Measurements from ENCODE around the gene RASSF7. TPM values are rescaled to one million over a fixed set of nuclear protein-coding genes. Genes with fewer than 3 reads are reported as not detected.

Gene RASSF7
- total RNA-seq, 2 experiments from 2014 or later, result 32.7 to 32.8 TPM

- Mint-ChIP-seq H3K27ac (no peak overlapping the region), H3K27me3 (no peaks in the 10 kb centered on the region), H3K4me3 (no peak overlapping the region), H3K9me3 (no peaks in the 10 kb centered on the region), H3K36me3 (ENCODE audit: low read depth) (peaks cover 11% of the 10 kb centered on the region), H3K4me1 (peaks cover 2% of the 10 kb centered on the region)
- ChIA-PET CTCF (no interaction called here), POLR2A (no interaction called here)
- DNase-seq, result no peak
These were observed 32.5 kb upstream of the RASSF7 start for GRCh38 chr11:528166-528814.

- H3K4me1 Mint-ChIP-seq, result peaks cover 6% of the 10 kb centered on the region
- no peaks in the 10 kb centered on the region for H3K9me3 Mint-ChIP-seq
- H3K36me3 Mint-ChIP-seq (ENCODE audit: low read depth), result peaks cover 13% of the 10 kb centered on the region
- ChIA-PET CTCF (no interaction called here), POLR2A (no interaction called here)
- no peaks in the 10 kb centered on the region for H3K27me3 Mint-ChIP-seq
- H3K27ac Mint-ChIP-seq, result no peak overlapping the region
- no peak for DNase-seq
- H3K4me3 Mint-ChIP-seq, result no peak overlapping the region
These were observed 31.7 kb upstream of the RASSF7 start for GRCh38 chr11:528815-529727.

GRCh38 chr11:529728-530411 is 30.9 kb upstream of the RASSF7 start:
- Mint-ChIP-seq H3K27me3 (no peaks in the 10 kb centered on the region), H3K36me3 (ENCODE audit: low read depth) (peaks cover 13% of the 10 kb centered on the region), H3K27ac (no peak overlapping the region), H3K4me1 (peaks cover 7% of the 10 kb centered on the region), H3K4me3 (no peak overlapping the region), H3K9me3 (no peaks in the 10 kb centered on the region)
- ChIA-PET POLR2A (no interaction called here), CTCF (no interaction called here)
- DNase-seq, result no peak

GRCh38 chr11:530960-531831 is 29.6 kb upstream of the RASSF7 start:
- no peaks in the 10 kb centered on the region for H3K9me3 Mint-ChIP-seq
- H3K4me3 Mint-ChIP-seq, result no peak overlapping the region
- POLR2A ChIA-PET, result interaction anchor here (1.3 kb wide), 1 partner anchor 195 kb away, joined by 3 read pairs; no protein-coding TSS in a partner anchor
- no peak for DNase-seq
- H3K27ac Mint-ChIP-seq, result no peak overlapping the region
- H3K36me3 Mint-ChIP-seq (ENCODE audit: low read depth), result peaks cover 13% of the 10 kb centered on the region
- CTCF ChIA-PET, result no interaction called here
- no peaks in the 10 kb centered on the region for H3K27me3 Mint-ChIP-seq
- peaks cover 8% of the 10 kb centered on the region for H3K4me1 Mint-ChIP-seq

- DNase-seq, result no peak
- ChIA-PET CTCF (interaction anchor here (1.6 kb wide), 1 partner anchor 13 kb away, joined by 4 read pairs; no protein-coding TSS in a partner anchor), POLR2A (interaction anchor here (1.3 kb wide), 3 partner anchors 13 to 194 kb away, joined by 3 to 4 read pairs (median 4); partner anchors contain the start of gene RNH1)
- Mint-ChIP-seq H3K36me3 (ENCODE audit: low read depth) (peaks cover 13% of the 10 kb centered on the region), H3K4me1 (peaks cover 12% of the 10 kb centered on the region), H3K9me3 (no peaks in the 10 kb centered on the region), H3K4me3 (no peak overlapping the region), H3K27me3 (no peaks in the 10 kb centered on the region), H3K27ac (no peak overlapping the region)
These were observed 28.7 kb upstream of the RASSF7 start for GRCh38 chr11:531919-532526.

- H3K4me3 Mint-ChIP-seq, result no peak overlapping the region
- ChIA-PET CTCF (interaction anchor here (1.6 kb wide), 1 partner anchor 14 kb away, joined by 4 read pairs; no protein-coding TSS in a partner anchor), POLR2A (interaction anchor here (0.6 to 1.3 kb wide), 4 partner anchors 14 to 193 kb away, joined by 3 to 4 read pairs (median 4); partner anchors contain the start of gene RNH1)
- no peaks in the 10 kb centered on the region for H3K9me3 Mint-ChIP-seq
- H3K4me1 Mint-ChIP-seq, result peaks cover 16% of the 10 kb centered on the region
- H3K36me3 Mint-ChIP-seq (ENCODE audit: low read depth), result peaks cover 13% of the 10 kb centered on the region
- no peak overlapping the region for H3K27ac Mint-ChIP-seq
- DNase-seq, result no peak
- no peaks in the 10 kb centered on the region for H3K27me3 Mint-ChIP-seq
These were observed 28.2 kb upstream of the RASSF7 start for GRCh38 chr11:532527-532985.

GRCh38 chr11:532986-533585 is 27.7 kb upstream of the RASSF7 start:
- no peak for DNase-seq
- Mint-ChIP-seq H3K4me3 (no peak overlapping the region), H3K36me3 (ENCODE audit: low read depth) (peaks cover 13% of the 10 kb centered on the region), H3K27me3 (no peaks in the 10 kb centered on the region), H3K4me1 (peaks cover 21% of the 10 kb centered on the region), H3K9me3 (no peaks in the 10 kb centered on the region), H3K27ac (no peak overlapping the region)
- ChIA-PET CTCF (interaction anchor here (1.6 kb wide), 1 partner anchor 14 kb away, joined by 4 read pairs; no protein-coding TSS in a partner anchor), POLR2A (interaction anchor here (0.6 to 1.3 kb wide), 3 partner anchors 15 to 128 kb away, joined by 3 to 4 read pairs (median 4); partner anchors contain the start of gene RNH1)

- Mint-ChIP-seq H3K9me3 (no peaks in the 10 kb centered on the region), H3K27me3 (no peaks in the 10 kb centered on the region), H3K27ac (peak overlapping the region; percentile 47), H3K4me3 (no peak overlapping the region), H3K4me1 (peaks cover 27% of the 10 kb centered on the region), H3K36me3 (ENCODE audit: low read depth) (peaks cover 13% of the 10 kb centered on the region)
- CTCF ChIA-PET, result interaction anchor here (1.0 to 2.7 kb wide), 2 partner anchors 12 to 15 kb away, joined by 3 to 11 read pairs; no protein-coding TSS in a partner anchor
- POLR2A ChIA-PET, result interaction anchor here (1.2 to 1.4 kb wide), 4 partner anchors 15 to 162 kb away, joined by 3 to 6 read pairs (median 4); partner anchors contain the start of gene TMEM80
- no peak for DNase-seq
These were observed 27.0 kb upstream of the RASSF7 start for GRCh38 chr11:533586-534395.

GRCh38 chr11:534396-535209 is 26.2 kb upstream of the RASSF7 start:
- Mint-ChIP-seq H3K36me3 (ENCODE audit: low read depth) (peaks cover 13% of the 10 kb centered on the region), H3K4me1 (peaks cover 28% of the 10 kb centered on the region), H3K4me3 (peak overlapping the region; percentile 72), H3K27me3 (no peaks in the 10 kb centered on the region), H3K9me3 (no peaks in the 10 kb centered on the region), H3K27ac (peak overlapping the region; percentile 71)
- peak; percentile 53 for DNase-seq
- POLR2A ChIA-PET, result interaction anchor here (0.9 to 2.0 kb wide), 6 partner anchors 85 to 256 kb away, joined by 3 to 6 read pairs (median 4); partner anchors contain the start of genes NLRP6, TALDO1 and TMEM80
- CTCF ChIA-PET, result interaction anchor here (1.0 to 2.7 kb wide), 2 partner anchors 13 to 16 kb away, joined by 3 to 11 read pairs; no protein-coding TSS in a partner anchor

- H3K27ac Mint-ChIP-seq, result no peak overlapping the region
- POLR2A ChIA-PET, result interaction anchor here (0.9 to 2.3 kb wide), 16 partner anchors 12 to 328 kb away, joined by 3 to 9 read pairs (median 6); partner anchors contain the start of genes BET1L, DEAF1, LMNTD2 and NLRP6
- H3K4me3 Mint-ChIP-seq, result no peak overlapping the region
- H3K4me1 Mint-ChIP-seq, result peaks cover 28% of the 10 kb centered on the region
- no peak for DNase-seq
- CTCF ChIA-PET, result interaction anchor here (2.7 kb wide), 1 partner anchor 17 kb away, joined by 11 read pairs; no protein-coding TSS in a partner anchor
- H3K9me3 Mint-ChIP-seq, result no peaks in the 10 kb centered on the region
- H3K36me3 Mint-ChIP-seq (ENCODE audit: low read depth), result peaks cover 12% of the 10 kb centered on the region
- no peaks in the 10 kb centered on the region for H3K27me3 Mint-ChIP-seq
These were observed 25.6 kb upstream of the RASSF7 start for GRCh38 chr11:535210-535518.

All from activated CD4-positive, alpha-beta memory T cell treated with anti-CD3 and anti-CD28 coated beads, Interleukin-2, amount 10 ng/mL, durations not matched to agents 7 days and 5 days (primary cell).